SH-SY5Y (cell line): ENCODE data around the gene DMD.

Experiments
- GATA2 ChIP-seq: IDR thresholded peaks from 2 replicates; pipeline ENCODE4 v1.6.1; 2011; ENCODE audit warnings: mild to moderate bottlenecking, low read depth, low read length
- GATA3 ChIP-seq: IDR thresholded peaks from 2 replicates; pipeline ENCODE4 v1.6.1; 2011; ENCODE audit warnings: low read depth, mild to moderate bottlenecking, low read length, moderate library complexity

- TF ChIP-seq GATA2 (no peak), GATA3 (no peak)
Observed at GRCh38 chrX:33149085-33149484, 62.3 kb downstream of the DMD start.
